ENCODE results near the gene TNFSF8.

TNFSF8 gene

DNA sequence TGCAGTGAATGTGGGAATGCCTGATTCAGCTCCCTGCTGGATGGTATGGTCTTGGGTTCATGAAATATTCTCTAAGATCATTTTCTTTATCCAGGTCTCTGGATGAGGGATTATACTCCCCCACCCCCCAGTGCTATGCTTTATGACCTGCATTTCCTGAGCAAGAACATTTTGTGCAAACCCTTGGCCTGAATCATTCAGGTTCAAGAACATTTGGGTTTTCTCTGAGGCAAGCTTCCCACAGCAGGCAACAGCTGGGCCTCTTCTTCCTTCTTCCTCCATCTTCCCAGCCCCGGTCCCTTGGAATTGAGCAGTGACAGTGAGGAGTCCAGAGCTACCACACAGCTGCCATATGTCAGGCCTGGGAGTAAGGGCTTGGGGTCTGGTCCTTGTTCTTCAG is 65.9 kb downstream of the TNFSF8 start:
- DNase-seq, result no peak

DNA sequence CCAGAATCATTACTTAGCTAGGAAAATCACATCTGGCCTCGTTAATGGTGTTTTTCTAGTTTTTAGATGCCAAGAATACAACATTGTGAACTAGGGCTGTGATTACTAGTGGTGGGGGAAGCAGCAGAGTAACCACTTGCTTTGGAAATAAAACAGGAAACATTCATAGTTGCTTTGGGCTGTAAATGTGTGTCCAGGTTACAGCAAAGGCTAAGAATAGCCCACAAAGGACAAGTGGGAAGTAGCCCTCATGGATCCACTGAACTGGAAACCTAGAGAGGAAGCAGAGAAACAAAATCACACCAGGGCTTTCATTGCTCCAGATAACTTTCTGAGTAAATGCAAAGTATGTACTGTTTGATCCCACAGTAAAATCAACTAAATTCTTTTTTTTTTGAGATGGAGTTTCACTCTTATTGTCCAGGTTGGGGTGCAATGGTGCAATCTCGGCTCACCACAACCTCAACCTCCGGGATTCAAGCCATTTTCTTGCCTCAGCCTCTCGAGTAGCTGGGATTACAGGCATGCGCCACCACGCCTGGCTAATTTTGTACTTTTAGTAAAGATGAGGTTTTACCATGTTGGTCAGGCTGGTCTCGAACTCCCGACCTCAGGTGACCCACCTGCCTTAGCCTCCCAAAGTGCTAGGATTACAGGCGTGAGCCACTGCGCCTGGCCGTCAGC is 68.3 kb downstream of the TNFSF8 start:
- no peak for DNase-seq

- DNase-seq, result no peak
Measured at GRCh38 chr9:114861273-114861672, 69.1 kb downstream of the TNFSF8 start.

GRCh38 chr9:114860187-114860586 is 70.2 kb downstream of the TNFSF8 start:
- DNase-seq, result no peak

DNA sequence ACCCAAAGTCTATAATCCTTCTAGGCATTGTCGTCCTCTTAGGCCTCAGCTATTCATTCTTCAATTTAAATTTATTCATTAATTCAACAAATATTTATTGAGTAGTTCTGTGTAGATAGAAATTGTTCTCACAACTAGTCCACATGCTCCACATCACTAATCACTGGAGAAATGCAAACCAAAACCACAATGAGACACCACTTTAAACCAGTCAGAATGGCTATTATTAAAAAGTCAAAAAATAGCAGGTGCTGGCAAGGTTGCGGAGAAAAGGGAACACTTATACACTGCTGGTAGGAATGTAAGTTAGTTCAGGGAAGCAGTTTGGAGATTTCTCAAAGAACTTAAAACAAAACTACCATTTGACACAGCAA is 73.5 kb downstream of the TNFSF8 start:
- no peak for DNase-seq

GRCh38 chr9:114856215-114856941 is 74.0 kb downstream of the TNFSF8 start:
- no peak for DNase-seq

DNA sequence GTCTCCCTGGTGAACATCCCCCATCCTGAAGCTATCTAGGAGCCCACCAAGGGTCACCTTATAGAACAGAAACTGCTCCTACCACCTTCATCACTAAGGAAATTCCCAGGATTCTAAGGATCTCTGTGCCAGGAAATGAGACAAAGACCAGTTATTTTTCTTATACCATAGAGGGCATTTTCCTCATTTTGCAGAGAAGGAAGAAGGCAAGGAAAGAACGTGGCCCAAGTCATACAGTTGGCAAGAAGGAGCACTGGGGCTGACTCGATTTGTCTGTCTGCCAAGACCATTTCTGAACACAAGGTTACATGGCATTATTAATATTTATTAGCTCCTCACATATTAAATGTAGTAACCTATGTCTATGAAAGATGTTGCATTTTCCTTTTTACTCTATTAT is 74.9 kb downstream of the TNFSF8 start:
- DNase-seq, result no peak

- no peak for DNase-seq
Measured at GRCh38 chr9:114854736-114855355, 75.5 kb downstream of the TNFSF8 start.

- DNase-seq, result no peak
Measured at GRCh38 chr9:114853071-114853855, 77.1 kb downstream of the TNFSF8 start.

DNA sequence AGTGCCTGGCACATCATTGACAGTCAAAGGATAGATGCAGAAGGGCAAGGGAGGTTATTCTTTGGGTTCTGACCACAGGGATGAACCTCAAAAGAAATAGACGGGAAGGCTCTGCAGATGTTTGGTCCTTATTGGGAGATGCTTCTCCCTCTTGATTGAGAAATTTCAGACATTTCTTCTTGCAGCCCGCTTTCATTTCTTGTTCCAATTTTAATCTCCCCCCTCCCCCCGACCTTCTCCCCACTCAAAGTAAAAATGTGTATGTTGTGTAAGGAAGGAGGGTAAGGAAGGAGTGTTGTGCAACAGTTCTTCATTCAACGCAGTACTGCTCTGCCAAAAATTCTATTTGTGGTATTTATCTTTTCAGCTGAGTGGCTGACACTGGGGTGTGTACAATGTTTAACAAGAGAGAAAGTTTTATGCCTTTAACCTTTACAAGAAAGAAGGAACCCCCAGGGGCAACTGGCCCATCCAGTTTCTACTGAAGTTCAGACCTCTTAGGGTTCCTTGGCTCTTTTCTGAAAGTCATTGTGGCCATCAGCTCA is 78.3 kb downstream of the TNFSF8 start:
- no peak for DNase-seq

GRCh38 chr9:114851306-114851705 is 79.1 kb downstream of the TNFSF8 start:
- DNase-seq, result no peak
